Measurements from ENCODE around the gene SOBP. TPM values are rescaled to one million over a fixed set of nuclear protein-coding genes. Genes with fewer than 3 reads are reported as not detected.

The SOBP gene
- total and polyA plus RNA-seq, 2 donors (not counting 3 experiments of a cell fraction or from before 2014, with no cell fraction given) = 0.35 to 6.6 TPM

GRCh38 chr6:107698146-107698545, 208.2 kb downstream of the SOBP start:
- FAIRE-seq (no peak), DNase-seq (ENCODE audit: low read depth, low spot score) (no peak)
- intact Hi-C loops (cut with micrococcal nuclease) (no loop called here), dilution Hi-C loops (cut with MboI; ENCODE audit: extremely low pct_ligation_motif_present, low sequenced_read_pairs) (no loop called here)
- ChIA-PET POLR2A (no interaction called here), CTCF (no interaction called here)
- Histone ChIP-seq H3K9me1 (replicated peaks; ENCODE audit: control insufficient read depth, extremely low read depth, insufficient read depth, low read length) (no peaks in the 10 kb centered on the region), H3K27ac (ENCODE audit: insufficient read depth, low read depth, low read length) (no peak overlapping the region), H3K4me3 (replicated peaks in 1 of 3; ENCODE audit: insufficient read depth in 1 of 3, low read depth in 1 of 3, low read length in 3 of 3) (no peak overlapping the region), H3K9ac (replicated peaks; ENCODE audit: extremely low read depth, insufficient read depth, low read length) (no peak overlapping the region), H4K20me1 (replicated peaks; ENCODE audit: control insufficient read depth, extremely low read depth, insufficient read depth, low read length) (no peaks in the 10 kb centered on the region), H3K4me1 (ENCODE audit: control insufficient read depth, extremely low read depth, insufficient read depth, low read length) (no peaks in the 10 kb centered on the region), H3K9me3 (replicated peaks; ENCODE audit: control insufficient read depth, insufficient read depth, low read length) (no peaks in the 10 kb centered on the region), H3K27me3 (ENCODE audit: control insufficient read depth in 2 of 2, insufficient read depth in 2 of 2, low read length in 2 of 2) (peaks cover 1 to 3% of the 10 kb centered on the region in 2 experiments), H3K79me2 (ENCODE audit: control insufficient read depth, insufficient read depth, low read length) (no peaks in the 10 kb centered on the region), H3K4me2 (ENCODE audit: insufficient read depth, low read length) (no peak overlapping the region), H3K36me3 (ENCODE audit: control insufficient read depth in 2 of 2, extremely low read depth in 1 of 2, insufficient read depth in 2 of 2, low read length in 2 of 2) (no peaks in the 10 kb centered on the region), H2AFZ (ENCODE audit: low read depth, low read length) (no peak overlapping the region)
- BruUV-seq (replicated peaks) = no TSS peak
- TF ChIP-seq GATA2 (IDR thresholded peaks at IDR 0.05; ENCODE audit: insufficient read depth, insufficient read length, low read depth, low read length) (no peak), CTCF (IDR thresholded peaks at IDR 0.05; ENCODE audit: extremely low read depth in 1 of 2, insufficient read depth in 1 of 2, low read depth in 1 of 2, low read length in 2 of 2) (no peak), POLR2AphosphoS5 (IDR thresholded peaks at IDR 0.05; ENCODE audit: insufficient read depth, low read depth, low read length) (no peak), POLR2A (IDR thresholded peaks at IDR 0.05; ENCODE audit: low read depth, low read length) (no peak), MAX (IDR thresholded peaks at IDR 0.05; ENCODE audit: insufficient read depth, insufficient read length) (no peak), JUN (IDR thresholded peaks at IDR 0.05; ENCODE audit: borderline replicate concordance, insufficient read depth, insufficient read length, low read depth) (no peak), FOS (IDR thresholded peaks at IDR 0.05; ENCODE audit: borderline replicate concordance, insufficient read depth, low read length) (no peak), EZH2 (IDR thresholded peaks at IDR 0.05; ENCODE audit: borderline replicate concordance, low read depth, low read length, severe bottlenecking) (no peak), MYC (IDR thresholded peaks at IDR 0.05; ENCODE audit: low read depth, low read length) (no peak)
